MCF 10A (cell line): ENCODE data around the gene C10orf143. TPM values are rescaled to one million over a fixed set of nuclear protein-coding genes. Genes with fewer than 3 reads are reported as not detected.

Source experiments
- BruUV-seq: library from RNA; stranded (reverse); fragments of 400-500 nt; replicated peaks from 2 replicates; lab custom pipeline; 2021; lab: Mats Ljungman, UMichigan
- CTCF ChIA-PET: fragments of 300-600 bp; sonication (Branson Sonifier 250); formaldehyde crosslinking; extraction: SDS; loops from one replicate; lab custom pipeline; 2021; ENCODE audit warnings: antibody characterized with exemption, inconsistent platforms; lab: Yijun Ruan, JAX
- POLR2A ChIA-PET: fragments of 300-600, 350-650 bp; sonication (Branson Sonifier 250); formaldehyde crosslinking; extraction: SDS; loops from one replicate; lab custom pipeline; 2020; ENCODE audit warnings: antibody characterized with exemption, inconsistent platforms; lab: Yijun Ruan, JAX
- DNase-seq: peaks from one replicate; pipeline ENCODE4 v3.0.0-alpha.2; 2018; ENCODE audit not compliant: unreplicated experiment
- H3K27ac Mint-ChIP-seq: one replicate; pipeline ENCODE4 v1.8.0; 2022; ENCODE audit warnings: mild to moderate bottlenecking, low read depth, mixed read lengths; ENCODE audit not compliant: unreplicated experiment
- H3K27me3 Mint-ChIP-seq: one replicate; pipeline ENCODE4 v1.8.0; 2022; ENCODE audit warnings: mixed read lengths; ENCODE audit not compliant: insufficient read depth, unreplicated experiment
- H3K36me3 Mint-ChIP-seq: one replicate; pipeline ENCODE4 v1.8.0; 2022; ENCODE audit warnings: mild to moderate bottlenecking, moderate library complexity, mixed read lengths; ENCODE audit not compliant: insufficient read depth, unreplicated experiment
- H3K4me1 Mint-ChIP-seq: one replicate; pipeline ENCODE4 v1.8.0; 2022; ENCODE audit warnings: mixed read lengths; ENCODE audit not compliant: insufficient read depth, unreplicated experiment
- H3K4me3 Mint-ChIP-seq: one replicate; pipeline ENCODE4 v1.8.0; 2022; ENCODE audit warnings: mild to moderate bottlenecking, moderate library complexity, mixed read lengths; ENCODE audit not compliant: unreplicated experiment
- H3K9me3 Mint-ChIP-seq: one replicate; pipeline ENCODE4 v1.8.0; 2022; ENCODE audit warnings: mixed read lengths; ENCODE audit not compliant: unreplicated experiment
- CTCF ChIP-seq: fragments of 200-600 bp; IDR thresholded peaks from one replicate; pipeline ENCODE4 v1.8.0; 2022; ENCODE audit warnings: antibody characterized with exemption, mild to moderate bottlenecking; ENCODE audit not compliant: unreplicated experiment
- intact Hi-C: fragments of 100-400 bp; cut with micrococcal nuclease; formaldehyde crosslinking; loops from 2 replicates; pipeline ENCODE4 v1.14.1; 2022
- total RNA-seq: library from RNA; stranded (reverse); gene quantifications from 2 replicates; pipeline ENCODE4 v1.2.3, GENCODE V29; 2022

C10orf143 gene
- total RNA-seq, 1 experiment from 2014 or later, result 4.9 TPM

- CTCF ChIA-PET, result interaction anchor here (3.2 to 3.4 kb wide), 2 partner anchors 9 to 26 kb away, joined by 16 read pairs; partner anchors contain the start of gene C10orf143
- peaks cover 15% of the 10 kb centered on the region for H3K4me1 Mint-ChIP-seq
Measured at GRCh38 chr10:130136226-130137089, 25.8 kb upstream of the C10orf143 start, which contains the start of gene GLRX3. GLRX3 (plus strand) TSS chr10:130136391; CDS start chr10:130136421, 30 bp downstream.

GRCh38 chr10:130135676-130136225 is 25.1 kb upstream of the C10orf143 start:
- H3K4me1 Mint-ChIP-seq, result peaks cover 12% of the 10 kb centered on the region
- CTCF ChIA-PET, result interaction anchor here (0.7 to 3.4 kb wide), 4 partner anchors 8 to 54 kb away, joined by 3 to 16 read pairs (median 10); partner anchors contain the start of gene C10orf143
- DNase-seq, result no peak
- H3K36me3 Mint-ChIP-seq, result no peaks in the 10 kb centered on the region
- no peaks in the 10 kb centered on the region for H3K27me3 Mint-ChIP-seq
- intact Hi-C loops, result loop anchor here (1.0 to 10.0 kb wide), 2 partner anchors 24 to 671 kb away; partner anchors contain the start of gene MGMT
- peak overlapping the region; percentile 86 for H3K4me3 Mint-ChIP-seq
- POLR2A ChIA-PET, result interaction anchor here (0.7 to 6.6 kb wide), 7 partner anchors 8 to 669 kb away, joined by 3 to 275 read pairs (median 3); partner anchors contain the start of genes C10orf143 and MGMT
- peak overlapping the region; percentile 94 for H3K27ac Mint-ChIP-seq
- no peak for TF ChIP-seq CTCF
- BruUV-seq, result no TSS peak
- no peaks in the 10 kb centered on the region for H3K9me3 Mint-ChIP-seq

More at GRCh38 chr10:130136226-130137089, 25.8 kb upstream of the C10orf143 start, which contains the start of gene GLRX3:
- no TSS peak for BruUV-seq
- DNase-seq, result peak; percentile 83
- no peaks in the 10 kb centered on the region for H3K36me3 Mint-ChIP-seq
- peak within 1 kb of the TSS; percentile 86 for H3K4me3 Mint-ChIP-seq
- intact Hi-C loops, result loop anchor here (1.0 to 10.0 kb wide), 2 partner anchors 25 to 672 kb away; partner anchors contain the start of gene MGMT
- POLR2A ChIA-PET, result interaction anchor here (0.6 to 6.6 kb wide), 10 partner anchors 8 to 669 kb away, joined by 3 to 275 read pairs (median 3); partner anchors contain the start of genes C10orf143 and MGMT
- H3K27ac Mint-ChIP-seq, result peak within 1 kb of the TSS; percentile 94
- no peaks in the 10 kb centered on the region for H3K27me3 Mint-ChIP-seq
- TF ChIP-seq CTCF, result no peak
- H3K9me3 Mint-ChIP-seq, result no peaks in the 10 kb centered on the region

GRCh38 chr10:130128922-130129321 is 18.3 kb upstream of the C10orf143 start:
- TF ChIP-seq CTCF, result no peak
- DNase-seq, result no peak
- no peaks in the 10 kb centered on the region for H3K36me3 Mint-ChIP-seq
- H3K27me3 Mint-ChIP-seq, result no peaks in the 10 kb centered on the region
- ChIA-PET CTCF (interaction anchor here (0.7 to 5.6 kb wide), 12 partner anchors 9 to 1866 kb away, joined by 3 to 64 read pairs (median 5); partner anchors contain the start of genes C10orf143 and GLRX3), POLR2A (interaction anchor here (2.6 to 3.8 kb wide), 2 partner anchors 9 to 18 kb away, joined by 12 to 43 read pairs; partner anchors contain the start of genes C10orf143 and GLRX3)
- peaks cover 6% of the 10 kb centered on the region for H3K4me1 Mint-ChIP-seq
- no peak overlapping the region for H3K4me3 Mint-ChIP-seq
- H3K9me3 Mint-ChIP-seq, result no peaks in the 10 kb centered on the region
- intact Hi-C loops, result loop anchor here (5.0 kb wide), 1 partner anchor 1862 kb away; no protein-coding TSS in a partner anchor
- H3K27ac Mint-ChIP-seq, result no peak overlapping the region
- no TSS peak for BruUV-seq
